Erythroblast (primary cell): ENCODE data around the gene SKIC2.
"Not testable (repeated sequence)": the region's sequence is repeated elsewhere in the genome, so short reads cannot be mapped to it uniquely, and the experiment has no call there.

Source experiments
- DNase-seq, 2 experiments: peaks; one replicate each; lab custom pipeline; 2025; lab: John Stamatoyannopoulos, UW
- GATA1 ChIP-seq: IDR thresholded peaks from 2 replicates; pipeline ENCODE4 v1.6.1; 2011; ENCODE audit warnings: low read depth, mild to moderate bottlenecking, control low read depth, low read length, moderate library complexity
- POLR2A ChIP-seq: IDR thresholded peaks from 2 replicates; pipeline ENCODE4 v1.6.1; 2011; ENCODE audit warnings: mild to moderate bottlenecking, low read length

Gene SKIC2

DNA sequence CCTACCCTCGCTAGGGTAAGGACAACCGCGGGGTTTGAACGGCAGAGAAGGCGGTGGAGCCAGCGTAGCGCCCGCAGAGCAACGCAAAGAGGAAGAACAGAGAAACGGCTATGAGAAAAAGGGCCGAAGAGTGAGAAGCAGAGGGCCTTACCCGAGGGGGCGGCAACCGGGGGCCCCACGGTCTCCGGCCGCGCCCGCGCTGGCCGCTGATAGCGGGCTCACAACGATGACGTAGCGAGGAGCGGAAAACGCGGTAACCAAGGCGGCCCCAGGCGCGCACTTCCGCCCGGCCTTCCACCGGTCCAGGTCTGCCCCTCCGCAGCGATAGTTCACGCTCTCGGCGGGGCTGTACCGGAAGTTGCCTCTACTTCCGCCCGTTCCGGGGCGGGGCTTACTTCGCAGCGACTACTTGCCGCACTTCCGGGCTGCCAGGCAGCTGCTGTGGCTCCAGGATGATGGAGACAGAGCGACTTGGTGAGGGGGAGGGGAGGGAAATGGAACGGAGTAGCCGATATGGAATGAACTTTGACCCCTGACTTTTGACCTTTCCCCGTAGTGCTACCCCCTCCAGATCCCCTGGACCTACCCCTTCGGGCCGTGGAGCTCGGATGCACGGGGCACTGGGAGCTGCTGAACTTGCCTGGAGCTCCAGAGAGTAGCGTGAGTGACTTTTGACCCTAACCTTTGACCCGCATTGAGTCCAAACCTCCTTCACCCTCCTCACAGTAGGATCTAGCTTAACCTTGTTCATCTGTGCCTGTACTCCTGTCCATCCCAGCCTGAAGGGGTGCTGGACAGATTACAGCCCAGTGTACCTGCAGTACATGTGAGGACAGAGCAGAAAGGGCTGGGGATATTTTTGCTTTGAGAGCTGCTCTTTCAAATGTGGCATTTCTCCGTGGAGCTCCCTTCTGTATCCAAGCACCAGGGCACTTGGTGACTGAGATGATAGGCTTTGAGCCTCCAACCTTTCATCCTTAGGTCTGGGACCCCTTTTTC, at the start of gene SKIC2, which contains the start of gene NELFE:
TSS of gene SKIC2 (plus strand) at position 435 of the 999 bp plus-strand sequence. CDS start at position 453, 18 bp downstream.
TSS of gene NELFE (minus strand) at position 231 of the 999 bp plus-strand sequence. CDS start 525 bp downstream, outside the sequence.
- DNase-seq, result peak; percentile 99
- TF ChIP-seq POLR2A (peak; percentile 78), GATA1 (no peak)

DNA sequence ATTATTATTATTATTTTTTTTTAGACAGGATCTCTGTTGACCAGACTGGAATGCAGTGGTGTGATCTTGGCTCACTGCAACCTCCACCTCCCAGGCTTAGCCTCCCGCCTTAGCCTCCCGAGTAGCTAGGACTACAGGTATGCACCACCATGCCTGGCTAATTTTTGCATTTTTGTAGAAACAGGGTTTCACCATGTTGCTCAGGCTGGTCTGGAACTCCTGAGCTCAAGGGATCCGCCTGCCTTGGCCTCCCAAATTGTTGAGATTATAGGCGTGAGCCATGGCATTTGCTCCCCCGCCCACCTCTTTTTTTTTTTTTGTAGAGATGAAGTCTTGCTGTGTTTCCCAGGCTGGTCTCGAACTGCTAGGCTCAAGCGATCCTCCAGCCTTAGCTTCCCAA, 49.7 kb upstream of the SKIC2 start:
- not testable (repeated sequence) for DNase-seq

DNA sequence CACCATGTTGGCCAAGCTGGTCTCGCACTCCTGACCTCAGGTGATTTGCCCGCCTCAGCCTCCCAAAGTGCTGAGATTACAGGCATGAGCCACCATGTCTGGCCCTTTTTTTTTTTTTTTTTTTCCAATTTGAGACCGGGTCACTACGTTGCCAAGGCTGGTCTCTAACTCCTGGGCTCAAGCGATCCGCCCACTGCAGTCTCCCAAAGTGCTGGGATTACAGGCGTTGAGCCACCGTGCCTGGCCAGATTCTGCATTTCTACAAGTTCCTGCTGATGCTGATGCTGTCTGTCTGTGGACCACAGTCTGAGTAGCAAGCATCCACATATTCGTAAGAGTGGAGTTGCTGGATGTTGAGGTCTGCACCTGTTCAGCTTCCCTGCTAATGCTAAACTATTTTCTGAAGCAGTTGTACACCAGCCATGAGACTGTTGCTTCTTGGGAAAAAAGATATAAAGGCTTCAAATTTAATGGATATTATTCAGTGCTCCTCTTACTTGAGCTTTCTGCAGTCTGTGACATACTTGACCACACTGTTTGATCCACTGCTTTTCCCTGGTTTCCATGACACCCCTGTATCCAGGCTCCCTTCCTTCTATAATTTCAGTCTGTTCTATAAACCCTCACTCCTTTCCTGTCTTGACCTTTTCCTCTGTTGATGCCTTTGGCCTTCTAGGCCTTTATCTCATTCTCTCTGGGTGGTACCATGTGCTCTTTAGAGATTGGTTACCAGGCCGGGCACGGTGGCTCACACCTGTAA, 47.0 kb upstream of the SKIC2 start:
- no peak for DNase-seq
- TF ChIP-seq POLR2A, result no peak
- TF ChIP-seq GATA1, result no peak

DNA sequence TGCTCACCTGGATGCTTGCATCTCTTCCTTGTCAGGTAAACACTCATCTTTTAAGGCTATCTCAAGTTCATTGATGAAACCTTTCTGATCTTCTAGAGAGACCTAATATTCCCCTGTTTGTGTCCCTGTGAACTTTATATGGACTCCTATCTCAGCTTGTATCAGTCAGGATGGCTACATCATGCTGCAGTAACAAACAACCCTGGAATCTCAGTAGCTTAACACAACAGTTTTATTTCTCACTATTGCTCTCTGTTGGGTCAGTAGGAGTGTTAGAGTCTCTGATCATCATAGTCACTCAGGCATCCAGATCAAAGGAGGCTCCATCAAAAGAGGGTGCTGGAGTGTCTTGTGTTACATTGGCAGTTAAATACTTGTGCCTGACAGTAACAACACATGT, 43.6 kb upstream of the SKIC2 start:
- no peak for DNase-seq
- TF ChIP-seq POLR2A, result no peak
- TF ChIP-seq GATA1, result no peak

DNA sequence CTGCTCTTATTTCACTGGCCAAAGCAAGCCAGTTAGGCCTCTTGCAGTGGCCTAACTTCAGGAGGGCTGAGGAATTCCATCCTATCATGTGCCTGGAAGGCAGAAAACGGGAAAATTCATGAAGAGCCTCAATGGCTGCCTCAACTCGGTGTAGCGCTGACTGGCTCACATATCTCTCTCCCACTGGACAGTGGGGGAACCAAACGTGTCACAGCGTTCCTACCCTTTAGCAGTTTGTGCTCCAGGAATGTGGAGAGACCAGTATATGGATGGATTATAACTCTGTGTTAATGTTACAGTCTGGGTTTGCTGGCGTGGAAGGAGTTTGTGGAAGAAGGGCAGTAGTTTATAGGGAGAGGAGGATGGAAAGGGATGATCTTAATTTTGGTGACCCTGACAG, 43.2 kb upstream of the SKIC2 start:
- TF ChIP-seq GATA1 (no peak), POLR2A (no peak)
- no peak for DNase-seq

DNA sequence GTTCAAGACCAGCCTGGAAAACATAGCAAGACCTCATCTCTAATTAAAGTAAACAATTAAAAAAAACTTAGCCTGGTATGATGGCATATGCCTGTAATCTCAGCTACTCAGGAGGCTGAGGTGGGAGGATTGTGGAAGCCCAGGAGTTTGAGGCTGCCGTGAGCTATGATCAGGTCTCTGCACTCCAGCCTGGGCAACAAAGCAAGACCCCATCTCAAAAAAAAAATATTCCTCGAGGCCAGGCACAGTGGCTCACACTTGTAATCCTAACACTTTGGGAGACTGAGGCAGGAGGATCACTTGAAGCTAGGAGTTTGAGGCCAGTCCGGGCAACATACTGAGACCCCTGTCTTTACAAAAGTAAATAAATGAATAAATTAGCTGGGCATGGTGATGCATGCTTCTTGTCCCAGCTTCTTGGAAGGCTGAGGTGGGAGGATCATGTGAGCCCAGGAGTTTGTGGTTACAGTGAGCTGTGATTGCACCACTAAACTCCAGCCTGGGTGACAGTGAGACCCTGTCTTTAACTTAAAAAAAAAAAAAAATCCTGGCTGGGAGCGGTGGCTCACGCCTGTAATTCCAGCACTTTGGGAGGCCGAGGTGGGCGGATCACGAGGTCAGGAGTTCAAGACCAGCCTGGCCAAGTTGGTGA, 40.8 kb upstream of the SKIC2 start:
- no peak for TF ChIP-seq GATA1
- TF ChIP-seq POLR2A, result no peak
- DNase-seq, result no peak

DNA sequence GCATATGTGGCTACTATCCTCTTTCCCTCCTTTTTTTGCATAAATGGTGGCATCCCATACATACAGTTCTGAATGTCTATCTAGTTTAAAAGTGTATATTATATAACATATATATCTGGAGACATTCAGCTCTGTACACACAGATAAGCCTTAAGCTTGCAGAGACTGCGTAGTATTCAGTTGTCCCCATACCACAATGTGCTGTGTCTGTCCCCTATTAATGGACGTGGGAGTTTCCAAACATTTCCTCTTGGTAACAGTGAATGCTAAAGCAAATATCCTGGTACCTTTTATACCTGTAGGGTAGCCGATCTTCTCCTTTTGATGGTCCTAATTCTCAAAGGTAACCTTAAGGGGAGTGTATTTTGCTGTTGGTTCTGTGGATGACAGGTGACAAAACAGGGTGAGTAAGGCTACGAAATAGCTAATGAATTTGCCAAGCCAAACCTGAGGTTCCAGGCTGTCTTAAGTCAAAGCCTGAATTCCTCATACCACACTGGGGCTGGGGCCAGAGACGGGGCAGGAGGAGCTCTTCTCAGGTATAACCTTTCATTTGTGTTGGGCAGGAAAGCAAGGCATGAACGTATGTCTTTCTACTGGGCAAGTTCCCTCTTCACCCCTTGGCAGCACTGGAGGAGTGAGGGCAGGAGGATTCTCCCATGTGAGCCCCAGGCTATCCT, 39.2 kb upstream of the SKIC2 start:
- TF ChIP-seq POLR2A (no peak), GATA1 (no peak)

DNA sequence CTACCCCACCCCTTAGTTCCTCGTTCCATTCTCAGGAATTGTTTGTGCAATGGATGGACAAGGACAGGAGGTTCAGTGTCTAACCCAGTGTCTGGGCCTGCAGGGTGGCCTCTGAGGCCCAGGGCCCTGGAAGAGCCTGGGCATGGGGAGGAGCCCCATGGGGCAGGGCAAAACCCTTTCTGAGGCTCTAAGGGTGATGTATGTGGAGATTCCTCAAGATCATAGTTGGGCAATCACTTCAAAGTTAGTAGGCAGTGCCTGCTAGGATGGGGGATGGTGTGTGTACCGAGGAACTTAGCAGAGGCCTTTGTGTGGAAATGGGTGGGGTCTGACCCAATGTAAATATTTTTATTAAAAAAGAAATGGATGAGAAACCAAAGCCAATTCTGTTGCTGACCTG, 38.2 kb upstream of the SKIC2 start:
- TF ChIP-seq GATA1 (no peak), POLR2A (no peak)
- DNase-seq, result no peak

More for the DNA sequence above, 39.2 kb upstream of the SKIC2 start:
- DNase-seq, result no peak

DNA sequence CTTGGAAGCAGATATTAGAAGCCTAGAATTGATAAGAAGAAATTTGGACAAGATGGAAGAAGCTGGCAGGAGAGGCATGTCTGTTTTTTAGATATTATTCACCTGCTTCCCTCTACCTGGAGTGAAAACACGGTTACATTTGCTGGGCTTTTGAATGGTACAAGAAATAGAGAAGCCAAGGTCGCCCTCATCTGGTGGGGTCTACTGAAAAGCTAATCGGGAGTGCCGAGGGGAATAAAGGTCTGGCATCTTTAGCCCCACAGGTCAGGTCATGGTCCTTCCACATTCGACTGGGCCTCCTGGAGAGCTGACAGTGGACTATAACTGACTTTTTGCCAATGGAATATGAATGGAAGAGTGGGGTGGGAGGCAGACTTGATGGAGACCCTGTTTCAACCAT, 36.0 kb upstream of the SKIC2 start:
- peak; percentile 13 to 40 for DNase-seq
- TF ChIP-seq POLR2A (no peak), GATA1 (no peak)

DNA sequence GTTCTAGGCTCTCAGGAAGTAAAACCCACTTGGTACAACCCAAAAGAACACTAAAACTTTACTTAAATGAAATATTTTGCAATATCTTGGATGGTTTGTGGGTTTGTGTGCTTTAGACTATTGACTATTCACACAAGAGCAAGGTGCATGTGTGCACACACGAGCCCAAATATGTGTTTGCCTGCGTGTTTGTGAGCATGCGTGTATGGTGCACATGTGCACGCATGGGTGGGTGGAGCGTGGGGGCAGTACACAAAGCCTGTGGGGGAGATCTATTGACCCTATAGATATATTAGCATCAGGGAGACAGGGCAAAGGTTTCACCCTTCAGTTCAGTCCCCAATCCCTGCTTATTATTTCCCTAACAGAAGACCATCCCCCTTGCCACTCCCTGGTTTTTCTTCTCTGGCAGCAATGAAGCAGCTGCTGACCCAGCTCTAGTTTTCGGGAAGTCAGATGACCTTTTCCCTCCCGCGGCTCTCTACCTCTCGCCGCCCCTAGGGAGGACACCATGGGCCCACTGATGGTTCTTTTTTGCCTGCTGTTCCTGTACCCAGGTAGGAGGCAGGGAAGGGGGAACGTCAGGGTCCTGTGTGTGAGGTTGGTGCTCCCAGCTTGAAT, 31.6 kb upstream of the SKIC2 start, which contains the start of gene C2:
TSS of gene C2 (plus strand) at position 476 of the 621 bp plus-strand sequence. CDS start at position 512, 36 bp downstream.
- no peak for DNase-seq
- TF ChIP-seq GATA1, result no peak
- TF ChIP-seq POLR2A, result no peak

DNA sequence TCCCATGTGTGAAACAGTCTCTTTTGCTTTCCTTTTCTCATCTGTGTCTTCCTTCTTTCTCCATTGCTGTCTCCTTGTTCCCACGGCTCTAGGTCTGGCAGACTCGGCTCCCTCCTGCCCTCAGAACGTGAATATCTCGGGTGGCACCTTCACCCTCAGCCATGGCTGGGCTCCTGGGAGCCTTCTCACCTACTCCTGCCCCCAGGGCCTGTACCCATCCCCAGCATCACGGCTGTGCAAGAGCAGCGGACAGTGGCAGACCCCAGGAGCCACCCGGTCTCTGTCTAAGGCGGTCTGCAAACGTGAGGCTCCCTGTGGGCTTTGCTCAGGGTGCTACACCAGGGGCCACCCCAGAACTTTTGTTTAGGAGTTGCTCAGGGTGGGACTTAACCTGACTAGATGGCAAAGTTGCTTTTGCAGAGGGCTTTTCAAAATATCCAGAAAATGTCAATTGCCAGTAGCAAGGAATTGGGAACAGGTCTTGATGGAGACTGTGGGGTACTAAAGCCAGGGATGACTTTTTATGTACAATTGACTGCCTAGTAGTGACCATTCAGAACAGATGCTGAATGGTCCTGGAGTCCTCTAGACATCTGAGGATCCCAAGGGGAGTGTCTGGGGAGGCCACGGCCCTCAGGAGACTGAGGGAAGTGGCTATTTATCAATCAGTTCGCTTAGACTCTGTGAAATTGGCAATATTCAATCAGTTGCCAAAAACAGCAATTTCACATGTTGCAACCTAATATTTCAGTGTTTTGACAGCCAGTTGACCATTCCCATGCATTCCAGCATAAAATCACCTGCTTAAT, 30.9 kb upstream of the SKIC2 start:
- DNase-seq, result no peak
- TF ChIP-seq POLR2A (no peak), GATA1 (no peak)

DNA sequence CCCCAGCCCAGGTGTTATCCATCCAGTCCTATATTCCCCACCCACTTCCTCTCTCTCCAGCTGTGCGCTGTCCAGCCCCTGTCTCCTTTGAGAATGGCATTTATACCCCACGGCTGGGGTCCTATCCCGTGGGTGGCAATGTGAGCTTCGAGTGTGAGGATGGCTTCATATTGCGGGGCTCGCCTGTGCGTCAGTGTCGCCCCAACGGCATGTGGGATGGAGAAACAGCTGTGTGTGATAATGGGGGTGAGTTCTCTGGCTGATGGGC, 30.4 kb upstream of the SKIC2 start:
- TF ChIP-seq POLR2A (no peak), GATA1 (no peak)

More for the DNA sequence above, 30.4 kb upstream of the SKIC2 start:
- no peak for DNase-seq
